ENCODE data around the gene SCFD2. TPM values are rescaled to one million over a fixed set of nuclear protein-coding genes. Genes with fewer than 3 reads are reported as not detected.

SCFD2 gene
- total and polyA plus RNA-seq, 7 donors, result 3.7 to 16.6 (median 10.7) TPM

GRCh38 chr4:52966172-52966571, 399.7 kb downstream of the SCFD2 start:
- Histone ChIP-seq H3K4me3 (no peak overlapping the region), H3K27ac (no peak overlapping the region), H3K36me3 (no peaks in the 10 kb centered on the region), H3K9me3 (no peaks in the 10 kb centered on the region), H3K4me1 (peaks cover 0 to 23% (median 9%) of the 10 kb centered on the region in 4 donors), H3K27me3 (no peaks in the 10 kb centered on the region)
- no peak for DNase-seq
- no peak for TF ChIP-seq CTCF (IDR thresholded peaks at IDR 0.05)
- no peak for TF ChIP-seq POLR2AphosphoS5 (IDR thresholded peaks at IDR 0.05)
- TF ChIP-seq EP300 (IDR thresholded peaks at IDR 0.05), result no peak
- TF ChIP-seq POLR2A (IDR thresholded peaks at IDR 0.05), result no peak
- 93 to 96% methylated on average over 5 of the region's 5 CpGs for WGBS, 2 donors
- intact Hi-C loops (cut with DNase I), result no loop called here

- Histone ChIP-seq H3K4me3 (no peak overlapping the region), H3K36me3 (no peaks in the 10 kb centered on the region), H3K27ac (no peak overlapping the region), H3K27me3 (no peaks in the 10 kb centered on the region), H3K4me1 (peaks cover 0 to 23% (median 9%) of the 10 kb centered on the region in 4 donors), H3K9me3 (no peaks in the 10 kb centered on the region)
- TF ChIP-seq POLR2A (IDR thresholded peaks at IDR 0.05), result no peak
- no peak for TF ChIP-seq POLR2AphosphoS5 (IDR thresholded peaks at IDR 0.05)
- TF ChIP-seq EP300 (IDR thresholded peaks at IDR 0.05), result no peak
- intact Hi-C loops (cut with DNase I), result no loop called here
- 96 to 97% methylated on average over 4 of the region's 4 CpGs for WGBS, 2 donors
- no peak for DNase-seq
These were observed 401.2 kb downstream of the SCFD2 start for GRCh38 chr4:52964561-52965101.

GRCh38 chr4:52964011-52964410, 401.9 kb downstream of the SCFD2 start:
- Histone ChIP-seq H3K4me3 (no peak overlapping the region), H3K4me1 (peaks cover 0 to 26% (median 12%) of the 10 kb centered on the region in 4 donors), H3K27me3 (no peaks in the 10 kb centered on the region), H3K9me3 (no peaks in the 10 kb centered on the region), H3K36me3 (no peaks in the 10 kb centered on the region), H3K27ac (no peak overlapping the region)
- no peak for TF ChIP-seq POLR2A (IDR thresholded peaks at IDR 0.05)
- no peak for TF ChIP-seq EP300 (IDR thresholded peaks at IDR 0.05)
- no peak for TF ChIP-seq CTCF (IDR thresholded peaks at IDR 0.05)
- TF ChIP-seq POLR2AphosphoS5 (IDR thresholded peaks at IDR 0.05), result no peak
- intact Hi-C loops (cut with DNase I), result no loop called here
- no peak for DNase-seq

- Histone ChIP-seq H3K4me1 (peaks cover 0 to 39% (median 23%) of the 10 kb centered on the region in 4 donors), H3K4me3 (no peak overlapping the region), H3K36me3 (no peaks in the 10 kb centered on the region), H3K27ac (no peak overlapping the region), H3K27me3 (no peaks in the 10 kb centered on the region), H3K9me3 (no peaks in the 10 kb centered on the region)
- no peak for TF ChIP-seq CTCF (IDR thresholded peaks at IDR 0.05)
- no peak for TF ChIP-seq EP300 (IDR thresholded peaks at IDR 0.05)
- TF ChIP-seq POLR2A (IDR thresholded peaks at IDR 0.05), result no peak
- no peak for TF ChIP-seq POLR2AphosphoS5 (IDR thresholded peaks at IDR 0.05)
- DNase-seq, result no peak
- intact Hi-C loops (cut with DNase I), result no loop called here
- 87 to 92% methylated on average over 3 of the region's 3 CpGs for WGBS, 2 donors
These were observed 403.1 kb downstream of the SCFD2 start for GRCh38 chr4:52962721-52963120.

GRCh38 chr4:52961666-52962412, 404.0 kb downstream of the SCFD2 start:
- intact Hi-C loops (cut with DNase I), result no loop called here
- Histone ChIP-seq H3K4me3 (no peak overlapping the region), H3K4me1 (peaks cover 0 to 48% (median 31%) of the 10 kb centered on the region in 4 donors), H3K27me3 (no peaks in the 10 kb centered on the region), H3K9me3 (no peaks in the 10 kb centered on the region), H3K36me3 (no peaks in the 10 kb centered on the region), H3K27ac (no peak overlapping the region)
- 93 to 95% methylated on average over 3 of the region's 3 CpGs for WGBS, 2 donors
- TF ChIP-seq POLR2A (IDR thresholded peaks at IDR 0.05), result no peak
- TF ChIP-seq POLR2AphosphoS5 (IDR thresholded peaks at IDR 0.05), result no peak
- TF ChIP-seq CTCF (IDR thresholded peaks at IDR 0.05), result no peak
- no peak for TF ChIP-seq EP300 (IDR thresholded peaks at IDR 0.05)
- no peak for DNase-seq

Data from sigmoid colon (tissue), 7 donors.